ENCODE measurements around the gene TMEM132C.

TMEM132C gene

GRCh38 chr12:128702371-128702770 lies 435.4 kb downstream of the TMEM132C start:
- H3K9me3 Mint-ChIP-seq, result peaks cover 6% of the 10 kb centered on the region
- H3K4me1 Mint-ChIP-seq, result no peaks in the 10 kb centered on the region
- peaks cover 11% of the 10 kb centered on the region for H3K36me3 Mint-ChIP-seq (ENCODE audit: low read depth)
- no peak overlapping the region for H3K4me3 Mint-ChIP-seq
- peak overlapping the region in 1 of 3 experiments; percentile 39 for H3K27ac Mint-ChIP-seq
- no peak for TF ChIP-seq CTCF (IDR thresholded peaks at IDR 0.05; ENCODE audit: unreplicated experiment in 3 of 3)
- no peaks in the 10 kb centered on the region for H3K27me3 Mint-ChIP-seq (ENCODE audit: low read depth)

- Mint-ChIP-seq H3K36me3 (ENCODE audit: low read depth) (peaks cover 4% of the 10 kb centered on the region), H3K9me3 (no peaks in the 10 kb centered on the region), H3K4me1 (no peaks in the 10 kb centered on the region), H3K27ac (no peak overlapping the region), H3K4me3 (no peak overlapping the region), H3K27me3 (ENCODE audit: low read depth) (no peaks in the 10 kb centered on the region)
- TF ChIP-seq CTCF (IDR thresholded peaks at IDR 0.05; ENCODE audit: unreplicated experiment in 3 of 3), result no peak
These were observed 438.2 kb downstream of the TMEM132C start for GRCh38 chr12:128705140-128705539.

GRCh38 chr12:128707488-128707887 lies 440.5 kb downstream of the TMEM132C start:
- Mint-ChIP-seq H3K4me3 (no peak overlapping the region), H3K27ac (no peak overlapping the region), H3K27me3 (ENCODE audit: low read depth) (no peaks in the 10 kb centered on the region), H3K9me3 (no peaks in the 10 kb centered on the region), H3K4me1 (no peaks in the 10 kb centered on the region), H3K36me3 (ENCODE audit: low read depth) (no peaks in the 10 kb centered on the region)
- no peak for TF ChIP-seq CTCF (IDR thresholded peaks at IDR 0.05; ENCODE audit: unreplicated experiment in 3 of 3)

- H3K4me1 Mint-ChIP-seq, result no peaks in the 10 kb centered on the region
- H3K9me3 Mint-ChIP-seq, result no peaks in the 10 kb centered on the region
- no peak for TF ChIP-seq CTCF (IDR thresholded peaks at IDR 0.05; ENCODE audit: unreplicated experiment in 3 of 3)
- H3K4me3 Mint-ChIP-seq, result no peak overlapping the region
- peaks cover 11% of the 10 kb centered on the region for H3K27me3 Mint-ChIP-seq (ENCODE audit: low read depth)
- H3K27ac Mint-ChIP-seq, result no peak overlapping the region
- no peaks in the 10 kb centered on the region for H3K36me3 Mint-ChIP-seq (ENCODE audit: low read depth)
These were observed 441.8 kb downstream of the TMEM132C start for GRCh38 chr12:128708789-128709188.

GRCh38 chr12:128709660-128710059 lies 442.7 kb downstream of the TMEM132C start:
- H3K4me3 Mint-ChIP-seq, result no peak overlapping the region
- TF ChIP-seq CTCF (IDR thresholded peaks at IDR 0.05; ENCODE audit: unreplicated experiment in 3 of 3), result no peak
- H3K9me3 Mint-ChIP-seq, result no peaks in the 10 kb centered on the region
- no peak overlapping the region for H3K27ac Mint-ChIP-seq
- H3K27me3 Mint-ChIP-seq (ENCODE audit: low read depth), result peaks cover 17% of the 10 kb centered on the region
- H3K4me1 Mint-ChIP-seq, result no peaks in the 10 kb centered on the region
- no peaks in the 10 kb centered on the region for H3K36me3 Mint-ChIP-seq (ENCODE audit: low read depth)

- peaks cover 30% of the 10 kb centered on the region for H3K27me3 Mint-ChIP-seq (ENCODE audit: low read depth)
- H3K4me1 Mint-ChIP-seq, result peaks cover 11% of the 10 kb centered on the region
- no peak overlapping the region for H3K4me3 Mint-ChIP-seq
- peaks cover 3% of the 10 kb centered on the region for H3K9me3 Mint-ChIP-seq
- no peaks in the 10 kb centered on the region for H3K36me3 Mint-ChIP-seq (ENCODE audit: low read depth)
- no peak overlapping the region for H3K27ac Mint-ChIP-seq
- no peak for TF ChIP-seq CTCF (IDR thresholded peaks at IDR 0.05; ENCODE audit: unreplicated experiment in 3 of 3)
These were observed 444.5 kb downstream of the TMEM132C start for GRCh38 chr12:128711486-128711885.

Measured in nephron (organoid).